Medulla oblongata (tissue), 1 donor: ENCODE results near the gene GPR50.

ENCODE experiments used
- DNase-seq: peaks from one replicate; pipeline ENCODE4 v3.0.0-alpha.2; 2015; ENCODE audit errors: extremely low spot score

GPR50 gene

DNA sequence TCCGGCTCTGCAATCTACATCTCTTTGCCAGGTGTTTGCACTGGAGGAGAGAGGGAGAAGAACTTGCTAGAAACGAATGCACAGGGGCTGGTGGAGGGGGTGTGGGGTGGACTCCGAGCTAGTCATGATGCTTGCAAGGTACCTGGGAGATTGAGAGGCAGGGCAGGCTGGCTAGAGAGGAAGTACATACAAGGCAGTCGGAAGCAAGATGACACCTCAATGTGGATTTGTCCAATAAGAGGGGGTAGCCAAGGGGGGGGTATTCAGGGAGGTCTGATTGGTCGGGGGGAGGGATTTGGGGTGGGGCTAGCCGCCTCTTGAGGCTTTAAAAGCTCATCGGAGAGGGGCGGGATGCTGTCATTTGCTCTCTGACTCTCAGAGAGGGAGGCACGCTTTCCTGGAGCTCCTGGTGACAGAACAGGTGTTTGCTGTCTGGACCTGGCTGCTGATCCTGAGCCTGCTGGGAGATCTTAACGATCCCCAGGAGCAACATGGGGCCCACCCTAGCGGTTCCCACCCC is at the start of gene GPR50:
Gene GPR50 (plus strand): TSS at position 354 of the 520 bp plus-strand sequence. CDS start 138 bp downstream, at position 492.
- DNase-seq = no peak

DNA sequence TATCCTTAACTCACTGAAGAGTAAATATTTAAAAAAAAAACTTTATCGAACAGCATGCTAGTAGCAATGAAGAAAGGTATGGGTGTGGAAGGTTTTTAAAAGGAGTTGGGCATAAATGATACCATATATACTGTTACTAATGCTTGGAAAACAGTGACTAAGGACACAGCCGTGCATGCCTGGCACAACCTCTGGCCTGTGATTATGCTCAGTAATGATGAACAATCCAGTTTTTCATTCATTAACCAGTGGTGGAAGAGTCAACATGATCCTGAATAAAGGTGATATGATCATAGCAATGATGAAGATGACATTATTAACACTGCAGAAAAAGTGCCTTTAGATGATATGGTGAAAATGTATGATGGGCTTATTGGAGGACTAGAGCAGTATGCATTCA is 43.9 kb upstream of the GPR50 start:
- no peak for DNase-seq

DNA sequence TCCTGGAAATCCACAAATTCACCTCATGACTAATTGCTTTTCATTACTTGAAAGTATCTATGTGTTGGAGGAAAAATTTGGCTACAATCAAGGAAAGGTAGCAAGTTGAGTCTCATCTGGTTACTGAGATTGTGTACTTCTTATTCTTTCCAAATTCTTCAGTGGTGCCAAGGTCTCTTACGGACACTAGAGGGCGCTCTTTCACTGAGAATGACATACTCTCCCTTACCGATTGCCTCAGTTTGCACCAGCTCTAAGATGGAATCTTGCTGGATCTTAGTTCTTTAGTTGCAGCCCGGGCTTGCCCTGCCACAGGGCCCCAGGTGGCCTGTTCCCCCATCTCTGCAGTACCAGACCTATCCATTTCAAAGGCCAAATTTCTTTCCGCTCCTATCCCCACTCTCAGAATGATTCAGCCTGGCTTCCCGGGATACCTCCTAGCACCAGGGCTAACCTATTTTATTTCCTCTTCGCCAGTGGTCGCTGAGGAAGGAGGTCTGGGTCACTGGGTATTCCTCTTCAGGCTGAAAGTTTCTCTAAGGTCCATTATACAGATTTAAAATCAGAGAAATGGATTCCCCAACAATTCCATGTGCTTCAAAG is 24.6 kb upstream of the GPR50 start:
- peak; percentile 65 for DNase-seq

DNA sequence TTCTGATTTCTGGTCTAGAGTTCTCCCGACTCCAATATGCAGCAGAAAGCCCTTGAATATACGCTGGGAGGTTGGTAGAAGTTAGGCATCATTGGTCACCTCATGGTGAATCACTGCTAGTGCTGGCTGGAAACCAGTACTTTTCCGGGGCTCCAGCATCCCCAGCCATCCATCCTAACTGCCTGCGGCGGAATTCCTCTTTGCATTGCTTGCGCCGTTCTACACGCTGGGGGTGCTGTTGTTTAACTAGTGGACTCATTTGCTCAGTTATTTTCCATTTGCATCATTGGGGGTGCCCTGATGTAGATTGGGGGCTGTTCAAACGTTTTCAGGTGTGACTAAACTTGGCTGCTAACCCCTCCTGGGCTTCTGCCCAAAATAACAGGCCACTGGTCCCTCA is 23.3 kb upstream of the GPR50 start:
- peak; percentile 5 for DNase-seq

DNA sequence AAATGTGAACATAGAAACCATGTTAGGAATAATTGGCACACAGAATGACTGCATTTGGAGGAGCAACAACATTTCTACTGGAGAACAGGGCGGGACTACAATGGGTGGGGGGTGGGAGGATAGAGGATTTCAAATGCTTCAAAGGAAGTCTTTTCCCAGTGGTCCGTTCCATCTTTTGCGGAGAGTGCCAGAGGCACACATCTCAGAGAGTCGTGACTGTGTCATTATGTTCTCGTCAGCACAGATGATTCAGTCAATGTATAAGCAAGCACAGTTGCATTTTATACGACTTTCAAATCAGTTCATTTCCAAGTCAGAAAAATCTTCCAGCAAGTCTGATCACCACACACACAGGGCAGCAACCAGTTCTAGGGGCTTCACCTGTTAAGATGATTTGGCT is 22.7 kb upstream of the GPR50 start:
- no peak for DNase-seq

DNA sequence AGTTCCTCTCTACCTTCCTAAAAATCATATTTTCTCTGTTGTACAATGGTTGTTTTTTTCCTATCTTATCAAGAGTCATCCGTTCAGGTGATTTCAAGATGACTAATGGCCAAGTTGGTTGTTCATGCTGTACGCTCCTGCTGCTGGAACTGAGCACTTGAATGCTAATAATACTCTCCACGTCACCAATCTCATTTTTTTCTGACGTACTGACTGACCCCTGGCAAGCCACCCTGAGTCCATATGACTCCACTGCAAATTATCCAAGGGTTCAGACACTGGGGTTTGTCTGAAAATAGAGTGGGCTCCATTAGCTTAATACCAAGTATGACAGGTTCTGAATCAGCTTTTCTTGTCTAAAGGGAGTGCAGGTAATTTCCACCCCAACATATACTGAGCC is 21.1 kb upstream of the GPR50 start:
- no peak for DNase-seq

DNA sequence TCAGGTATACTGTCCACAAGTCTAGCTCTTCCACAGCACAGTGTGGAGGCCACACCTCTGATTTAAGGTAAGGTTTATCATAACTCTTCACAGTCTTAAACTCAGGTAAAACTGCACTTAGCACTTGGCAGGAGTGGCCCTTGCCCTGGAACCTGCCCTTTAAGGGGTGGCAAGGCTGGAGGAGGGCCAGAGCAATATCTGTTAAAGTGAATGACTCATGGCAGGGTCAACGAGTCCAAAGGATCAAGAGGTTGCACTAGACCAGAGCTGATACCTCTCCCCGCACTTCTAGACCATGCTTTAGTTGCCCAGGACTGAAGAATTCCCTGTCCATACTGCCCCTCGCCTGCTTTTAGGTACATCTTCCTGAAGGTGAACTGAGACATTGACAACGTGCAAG is 14.7 kb upstream of the GPR50 start:
- DNase-seq = no peak

DNA sequence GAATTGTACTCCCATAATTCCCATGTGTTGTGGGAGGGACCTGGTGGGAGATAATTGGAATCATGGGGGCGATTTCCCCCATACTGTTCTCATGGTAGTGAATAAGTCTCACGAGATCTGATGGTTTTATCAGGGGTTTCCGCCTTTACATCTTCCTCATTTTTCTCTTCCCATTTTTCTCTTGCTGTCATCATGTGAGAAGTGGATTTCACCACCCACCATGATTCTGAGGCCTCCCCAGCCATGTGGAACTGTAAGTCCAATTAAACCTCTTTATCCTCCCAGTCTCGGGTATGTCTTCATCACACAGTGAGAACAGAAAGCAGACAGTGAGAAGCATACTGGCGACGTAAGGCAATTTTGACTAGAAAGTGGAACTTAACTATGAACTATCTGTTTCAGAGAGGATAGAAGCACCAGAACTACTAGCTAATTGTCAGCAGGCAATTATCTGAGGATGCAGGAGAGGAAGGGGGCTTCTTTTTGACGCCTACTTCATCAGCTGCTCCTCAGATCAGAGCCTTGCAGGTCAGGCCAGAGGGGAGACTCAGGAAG is 8.5 kb upstream of the GPR50 start:
- no peak for DNase-seq

DNA sequence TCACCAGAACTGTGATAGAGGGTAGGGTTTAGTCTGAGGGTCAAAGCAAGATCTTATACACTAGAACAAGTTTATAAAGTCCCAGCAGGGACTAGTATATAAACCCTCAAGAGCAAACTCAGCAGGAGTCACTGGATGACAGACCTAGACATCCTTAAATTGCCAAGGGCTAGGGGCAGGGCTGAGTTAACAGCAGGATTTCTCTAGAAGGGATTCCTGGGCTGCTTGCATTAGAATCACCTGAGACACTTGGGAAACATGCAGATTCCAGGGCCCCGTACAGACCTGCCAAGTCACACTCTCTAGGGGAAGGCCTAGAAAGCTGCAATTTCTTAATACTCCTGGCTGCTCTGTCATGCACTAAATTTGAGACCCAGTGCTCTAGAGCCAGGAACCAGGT is 6.6 kb upstream of the GPR50 start:
- no peak for DNase-seq

DNA sequence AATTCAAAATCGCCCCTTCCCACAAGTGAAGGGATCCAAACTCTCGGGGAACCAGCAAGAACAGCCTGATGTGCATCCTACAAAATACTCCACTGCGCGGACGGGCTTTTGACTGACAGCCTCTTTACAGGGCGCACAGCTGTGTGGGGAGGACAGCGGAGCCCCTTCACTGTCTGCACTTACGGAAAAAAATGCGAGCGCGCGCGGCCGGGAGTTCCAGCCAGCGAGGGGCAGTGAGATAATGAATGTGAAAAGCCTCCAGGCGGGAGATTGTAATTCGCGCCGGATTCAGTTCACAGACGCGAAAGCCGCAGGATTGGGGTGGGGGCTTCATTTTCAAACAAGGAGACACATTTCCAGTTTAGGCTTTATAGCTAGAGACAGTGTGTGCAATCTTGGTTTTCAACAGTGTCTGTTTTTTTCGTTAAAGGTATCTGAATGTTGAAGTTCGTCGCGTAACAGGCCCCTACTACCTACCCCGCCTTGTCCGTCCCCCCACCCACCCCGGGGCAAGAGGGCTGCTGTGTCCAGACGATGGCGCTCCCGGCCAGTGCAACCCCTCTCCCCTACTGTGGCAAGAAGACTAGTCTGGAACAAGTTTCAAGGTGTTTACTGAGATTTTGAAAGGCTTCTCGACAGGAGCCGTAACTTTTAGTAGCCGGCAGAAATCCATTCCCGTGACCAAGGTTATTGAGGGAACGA is 1.7 kb upstream of the GPR50 start:
- DNase-seq = no peak

DNA sequence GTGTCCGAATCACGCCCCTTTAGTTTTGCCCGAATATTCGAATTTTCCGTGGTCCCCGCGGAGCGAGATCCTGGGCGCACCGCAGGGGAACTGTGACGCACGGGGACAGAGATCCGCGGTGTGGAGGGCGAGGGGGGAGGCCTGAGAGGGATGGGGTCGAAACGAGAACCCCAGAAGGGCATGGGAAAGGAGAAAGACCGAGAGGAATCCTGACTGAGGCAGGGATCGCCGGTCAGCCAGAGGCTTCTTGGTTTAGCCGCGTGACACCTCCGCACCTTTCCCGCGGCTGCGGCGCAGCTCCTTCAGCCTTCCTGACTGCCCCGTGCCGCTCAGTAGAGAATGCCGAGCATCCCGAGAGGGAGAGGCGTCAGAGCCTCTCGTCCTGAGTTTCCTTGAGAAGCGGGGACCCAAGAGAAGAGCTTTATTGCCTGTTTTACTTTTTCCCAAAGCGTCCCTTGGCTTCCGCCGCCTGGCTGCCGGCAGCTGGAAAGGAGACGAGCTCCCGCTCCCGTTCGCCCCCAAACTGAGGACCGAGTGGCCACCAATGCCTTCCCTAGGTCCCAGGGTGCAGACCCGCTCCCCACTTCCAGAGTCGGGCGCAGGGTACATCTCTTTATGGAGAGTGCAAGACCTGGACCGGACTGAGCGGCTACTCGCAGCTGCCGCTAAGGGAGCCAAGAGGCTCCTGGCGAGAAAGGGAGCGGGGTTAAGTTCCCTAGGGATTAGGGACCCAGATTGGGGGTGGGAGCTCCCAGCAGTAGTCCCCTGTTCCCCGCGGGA is 911 bp upstream of the GPR50 start:
- no peak for DNase-seq

DNA sequence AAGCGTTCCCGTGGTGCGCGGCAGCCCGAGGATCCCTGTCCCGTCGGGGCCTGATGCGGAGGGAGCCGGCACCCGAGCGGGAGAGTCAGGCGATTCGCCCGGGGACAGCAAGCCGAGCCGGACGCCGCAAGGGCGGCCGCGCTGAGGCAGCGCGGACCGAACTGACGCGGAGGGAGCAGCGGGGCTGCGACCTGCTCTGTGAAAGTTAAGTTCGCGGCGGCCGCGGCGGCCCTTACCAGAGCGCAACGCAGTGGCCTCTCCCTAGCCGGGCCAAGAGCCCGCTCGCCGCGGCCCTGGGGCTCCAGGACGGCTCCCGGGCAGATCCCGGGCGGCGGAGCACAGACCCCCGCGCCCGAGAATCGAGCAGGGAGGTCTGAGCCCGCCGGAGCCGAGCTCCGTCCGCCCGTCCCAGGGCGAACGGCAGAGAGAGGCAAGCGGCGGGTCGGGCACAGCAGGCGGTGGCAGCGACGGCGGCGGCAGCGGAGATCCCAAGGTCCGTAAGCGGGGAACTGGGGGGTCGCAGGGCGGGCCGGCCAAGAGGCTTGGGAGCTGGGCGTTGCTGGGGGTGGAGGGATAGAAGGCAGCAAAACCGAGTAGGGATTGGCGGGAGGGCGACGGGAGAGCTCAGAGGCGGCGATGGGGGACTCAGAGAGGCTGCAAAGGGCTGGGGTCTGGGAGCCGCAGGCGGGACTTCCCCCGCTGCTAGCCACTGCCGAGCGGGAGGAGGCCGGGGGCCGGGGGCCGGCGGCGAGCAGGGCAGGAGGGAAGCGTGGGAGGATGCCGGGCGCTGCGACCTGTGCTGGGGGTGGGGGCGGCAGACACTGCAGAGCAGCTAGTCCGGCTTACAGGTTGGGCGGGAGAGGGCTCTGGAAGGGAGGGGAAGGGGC is 1.0 kb downstream of the GPR50 start:
- DNase-seq = no peak

DNA sequence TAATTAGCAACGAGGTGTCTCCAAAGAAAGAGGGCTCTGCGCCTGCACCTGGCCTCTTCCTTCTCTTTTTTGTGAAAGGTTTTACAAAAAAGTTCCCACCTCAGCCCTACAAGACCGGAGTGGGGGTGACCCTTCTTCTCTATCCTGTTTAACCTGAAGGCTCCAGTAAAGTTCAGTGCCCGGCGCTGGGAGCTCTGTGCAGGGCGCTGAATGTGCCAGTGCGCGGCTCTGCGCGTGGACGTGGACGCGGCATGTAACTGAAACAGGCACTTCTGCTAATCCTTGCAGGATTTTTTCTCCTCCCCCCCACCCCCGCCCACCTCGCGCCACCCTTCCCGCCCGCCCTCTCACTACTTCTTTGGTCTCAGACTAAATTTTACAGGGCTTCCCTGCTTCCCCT is 2.4 kb downstream of the GPR50 start:
- DNase-seq = no peak

DNA sequence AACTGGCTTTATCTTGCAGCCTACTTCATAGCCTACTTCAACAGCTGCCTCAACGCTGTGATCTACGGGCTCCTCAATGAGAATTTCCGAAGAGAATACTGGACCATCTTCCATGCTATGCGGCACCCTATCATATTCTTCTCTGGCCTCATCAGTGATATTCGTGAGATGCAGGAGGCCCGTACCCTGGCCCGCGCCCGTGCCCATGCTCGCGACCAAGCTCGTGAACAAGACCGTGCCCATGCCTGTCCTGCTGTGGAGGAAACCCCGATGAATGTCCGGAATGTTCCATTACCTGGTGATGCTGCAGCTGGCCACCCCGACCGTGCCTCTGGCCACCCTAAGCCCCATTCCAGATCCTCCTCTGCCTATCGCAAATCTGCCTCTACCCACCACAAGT is 4.0 kb downstream of the GPR50 start:
- DNase-seq = no peak

DNA sequence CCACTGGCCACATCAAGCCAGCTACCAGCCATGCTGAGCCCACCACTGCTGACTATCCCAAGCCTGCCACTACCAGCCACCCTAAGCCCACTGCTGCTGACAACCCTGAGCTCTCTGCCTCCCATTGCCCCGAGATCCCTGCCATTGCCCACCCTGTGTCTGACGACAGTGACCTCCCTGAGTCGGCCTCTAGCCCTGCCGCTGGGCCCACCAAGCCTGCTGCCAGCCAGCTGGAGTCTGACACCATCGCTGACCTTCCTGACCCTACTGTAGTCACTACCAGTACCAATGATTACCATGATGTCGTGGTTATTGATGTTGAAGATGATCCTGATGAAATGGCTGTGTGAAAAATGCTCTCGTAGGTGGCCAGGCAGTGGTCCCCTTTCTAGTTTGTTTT is 4.7 kb downstream of the GPR50 start:
- DNase-seq = no peak

DNA sequence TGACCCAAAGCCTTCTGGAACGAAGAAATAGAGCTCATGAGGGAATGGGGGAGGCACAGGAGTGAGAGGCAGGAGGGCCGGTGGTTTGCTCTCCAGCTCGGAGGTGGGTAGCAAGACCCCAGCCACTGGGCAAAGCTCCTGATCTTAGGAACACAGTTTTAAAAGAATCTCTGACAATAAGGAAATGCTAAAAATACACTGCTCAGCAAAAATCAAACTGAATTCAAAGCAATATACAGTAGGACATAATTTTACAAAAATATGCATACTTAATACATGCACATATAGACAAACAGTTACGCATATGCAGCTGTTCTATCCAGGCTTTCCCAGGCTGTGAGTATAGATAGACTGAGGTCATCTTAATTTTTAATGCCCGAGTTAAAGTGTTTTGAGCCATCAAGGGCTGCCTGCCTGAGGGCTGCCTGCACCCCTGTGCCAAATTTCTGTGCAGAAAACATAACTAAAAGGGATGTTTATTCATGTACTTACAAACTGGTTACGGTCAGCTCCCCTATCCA is 6.9 kb downstream of the GPR50 start:
- no peak for DNase-seq

DNA sequence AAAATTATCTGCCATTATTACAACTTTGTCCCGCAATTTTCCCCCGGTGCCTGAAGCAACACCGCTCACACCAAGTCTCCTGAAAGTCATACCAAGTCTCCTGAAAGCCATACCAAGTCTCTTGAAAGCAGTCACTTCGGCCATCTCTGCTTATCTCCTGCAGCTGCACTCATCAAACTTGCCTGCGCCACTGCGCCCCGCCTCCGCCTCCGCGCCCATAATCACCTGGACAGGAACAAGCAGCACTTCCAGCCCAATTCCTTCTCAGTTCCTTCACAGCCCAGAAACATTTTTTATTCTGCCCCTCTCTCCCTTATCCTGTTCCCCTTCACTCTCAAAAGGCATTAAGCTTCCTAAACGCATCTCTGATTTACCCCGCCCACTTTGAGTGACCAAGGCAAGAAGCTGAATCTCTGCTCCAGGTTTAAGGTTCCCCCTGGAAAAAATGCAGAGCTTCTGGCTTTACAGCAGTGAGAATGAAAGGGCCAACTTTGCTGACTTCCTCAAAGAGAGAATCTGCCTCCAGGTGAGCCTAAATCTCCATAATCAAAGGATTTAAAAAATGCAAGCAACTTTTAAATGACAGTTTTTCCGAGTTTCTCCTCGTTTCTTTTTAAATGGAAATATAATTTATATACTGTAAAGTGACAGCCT is 7.7 kb downstream of the GPR50 start:
- no peak for DNase-seq

DNA sequence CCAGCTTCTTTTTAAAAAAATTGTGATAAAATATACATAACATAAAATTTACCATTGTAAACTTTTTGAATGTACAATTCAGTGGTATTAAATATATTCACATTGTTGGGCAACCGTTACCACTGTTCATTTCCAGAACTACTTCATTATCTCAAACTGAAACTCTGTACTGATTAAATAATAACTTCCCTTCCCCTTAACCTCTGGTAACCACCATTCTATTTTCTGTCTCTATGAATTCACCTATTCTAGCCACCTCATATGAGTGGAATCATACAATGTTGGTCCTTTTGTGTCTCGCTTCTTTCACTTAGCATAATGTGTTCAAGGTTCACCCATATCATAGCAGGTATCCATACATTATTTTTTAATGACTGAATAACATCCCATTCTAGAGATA is 8.3 kb downstream of the GPR50 start:
- DNase-seq = no peak

DNA sequence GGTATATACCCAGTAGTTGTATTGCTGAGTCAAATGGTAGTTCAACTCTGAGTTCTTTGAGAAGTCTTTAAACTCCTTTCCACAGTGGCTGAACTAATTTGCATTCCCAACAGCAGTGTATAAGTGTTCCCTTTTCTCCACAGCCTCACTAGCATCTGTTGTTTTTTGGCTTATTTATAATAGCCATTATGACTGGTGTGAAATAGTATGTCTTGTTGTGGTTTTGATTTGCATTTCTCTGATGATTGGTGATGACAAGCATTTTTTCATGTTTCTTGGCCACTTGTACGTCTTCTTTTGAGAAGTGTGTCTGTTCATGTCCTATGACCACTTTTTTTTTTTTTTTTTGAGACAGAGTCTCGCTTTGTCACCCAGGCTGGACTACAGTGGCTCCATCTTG is 30.5 kb downstream of the GPR50 start:
- no peak for DNase-seq

DNA sequence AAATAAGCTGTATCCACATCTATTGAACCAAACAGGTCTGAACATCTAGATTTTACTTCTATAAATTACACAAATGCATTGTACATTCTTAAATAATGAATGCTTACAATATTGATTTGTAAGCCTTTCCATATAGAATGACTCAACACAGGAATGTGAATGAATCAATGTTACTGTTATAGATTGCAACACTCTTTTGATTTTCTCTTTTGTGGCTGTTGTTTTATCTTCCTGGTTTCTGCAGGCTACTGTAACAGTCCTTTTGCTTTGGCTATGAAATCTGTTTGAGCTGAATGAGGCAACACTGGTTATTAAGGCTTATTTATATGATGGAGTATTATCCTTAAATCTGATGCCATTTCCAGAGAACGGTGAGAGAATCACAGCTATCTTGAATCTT is 49.5 kb downstream of the GPR50 start:
- no peak for DNase-seq

DNA sequence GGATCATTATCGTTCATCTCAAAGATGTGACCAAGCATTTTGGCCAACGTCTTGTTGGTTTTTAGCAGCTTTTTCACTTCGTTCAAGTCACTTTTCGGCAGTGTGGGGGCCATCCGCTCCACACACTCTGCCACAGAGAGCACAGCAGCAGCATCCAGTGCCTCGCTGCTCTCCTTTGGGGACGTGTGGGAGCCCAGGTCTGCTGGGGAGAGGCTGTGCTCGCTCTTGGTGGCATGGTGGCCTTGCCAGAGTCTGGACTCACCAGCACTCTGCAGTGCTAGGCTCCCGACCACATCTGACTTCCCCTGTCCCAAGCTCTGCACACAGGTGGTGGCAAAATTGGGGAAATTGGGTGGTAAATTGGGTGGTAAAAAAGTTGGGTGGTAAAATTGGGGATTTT is 50.6 kb downstream of the GPR50 start:
- no peak for DNase-seq
